ENCODE results near the gene SPATA20. TPM values are rescaled to one million over a fixed set of nuclear protein-coding genes. Genes with fewer than 3 reads are reported as not detected.

Gene SPATA20
- total and polyA plus RNA-seq, 7 experiments from 2014 or later: 3.7 to 19.4 (median 15.8) TPM

GRCh38 chr17:50587571-50587970, 40.6 kb downstream of the SPATA20 start:
- ChIA-PET CTCF (no interaction called here), POLR2A (no interaction called here)
- H3K36me3 ChIP-seq (ENCODE audit: control insufficient read depth in 2 of 3, insufficient read depth in 3 of 3, low read length in 3 of 3): no peaks in the 10 kb centered on the region
- no peaks in the 10 kb centered on the region for H3K9me3 ChIP-seq (ENCODE audit: control insufficient read depth in 2 of 3, low read length in 3 of 3)
- no peak for DNase-seq
- ATAC-seq: no peak
- Mint-ChIP-seq H3K9me3 (no peaks in the 10 kb centered on the region), H3K4me1 (no peaks in the 10 kb centered on the region), H3K36me3 (no peaks in the 10 kb centered on the region), H3K27ac (no peak overlapping the region), H3K27me3 (peaks cover 0 to 19% (median 8%) of the 10 kb centered on the region in 5 donors), H3K4me3 (no peak overlapping the region)
- H3K27me3 ChIP-seq (ENCODE audit: control insufficient read depth in 2 of 2, insufficient read depth in 2 of 2, low read length in 2 of 2): no peaks in the 10 kb centered on the region
- no peaks in the 10 kb centered on the region for H3K4me1 ChIP-seq (ENCODE audit: control insufficient read depth in 2 of 2, insufficient read depth in 2 of 2, low read length in 2 of 2)
- intact Hi-C loops (cut with micrococcal nuclease): no loop called here
- H3K27ac ChIP-seq (ENCODE audit: low read depth, low read length): no peak overlapping the region
- no peak overlapping the region for H3K4me3 ChIP-seq (ENCODE audit: low read length)

DNA sequence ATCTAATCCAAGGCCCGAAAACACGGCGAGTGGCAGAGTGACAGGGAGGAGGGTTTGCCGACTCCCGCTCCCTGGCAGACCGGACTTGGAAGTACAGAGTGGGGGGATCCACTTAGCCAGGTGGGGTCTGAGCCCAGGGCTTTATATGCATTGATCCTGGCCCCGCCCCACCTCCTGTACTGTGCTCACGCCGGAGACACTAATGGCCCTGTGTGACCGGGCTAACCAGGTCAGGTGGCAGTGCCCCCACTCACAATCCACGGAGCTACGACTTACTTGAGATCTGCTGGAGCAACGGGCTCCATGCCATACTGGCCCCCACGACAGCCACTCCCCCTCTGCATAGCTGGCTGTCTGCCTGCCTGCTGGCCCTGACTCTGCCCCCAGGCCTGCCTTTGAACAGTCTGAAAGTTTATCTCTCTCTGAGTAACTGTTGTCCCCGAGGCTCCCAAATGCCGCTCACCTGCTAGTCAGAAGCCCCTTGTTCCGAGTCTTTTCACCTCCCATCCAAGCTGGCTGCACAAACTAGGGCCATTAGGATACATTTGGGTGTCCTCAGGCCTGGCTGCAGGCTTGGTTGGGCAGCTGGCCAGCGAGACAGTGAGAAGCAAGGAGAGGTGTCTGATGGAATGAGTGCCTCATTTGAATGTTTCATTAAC, 41.5 kb downstream of the SPATA20 start:
- ChIA-PET CTCF (interaction anchor here (0.6 kb wide), 1 partner anchor 41 kb away, joined by 3 read pairs; no protein-coding TSS in a partner anchor), POLR2A (no interaction called here)
- Mint-ChIP-seq H3K27ac (no peak overlapping the region), H3K36me3 (no peaks in the 10 kb centered on the region), H3K4me3 (no peak overlapping the region), H3K27me3 (peaks cover 0 to 12% (median 8%) of the 10 kb centered on the region in 5 donors), H3K9me3 (no peaks in the 10 kb centered on the region), H3K4me1 (no peaks in the 10 kb centered on the region)
- Histone ChIP-seq H3K27ac (ENCODE audit: low read depth, low read length) (no peak overlapping the region), H3K36me3 (ENCODE audit: control insufficient read depth in 2 of 3, insufficient read depth in 3 of 3, low read length in 3 of 3) (no peaks in the 10 kb centered on the region), H3K4me3 (ENCODE audit: low read length) (no peak overlapping the region), H3K4me1 (ENCODE audit: control insufficient read depth in 2 of 2, insufficient read depth in 2 of 2, low read length in 2 of 2) (no peaks in the 10 kb centered on the region), H3K9me3 (ENCODE audit: control insufficient read depth in 2 of 3, low read length in 3 of 3) (no peaks in the 10 kb centered on the region), H3K27me3 (ENCODE audit: control insufficient read depth in 2 of 2, insufficient read depth in 2 of 2, low read length in 2 of 2) (no peaks in the 10 kb centered on the region)
- ATAC-seq (no peak), DNase-seq (no peak)
- intact Hi-C loops (cut with micrococcal nuclease): no loop called here

GRCh38 chr17:50589095-50589705, 42.2 kb downstream of the SPATA20 start:
- no peaks in the 10 kb centered on the region for H3K4me1 ChIP-seq (ENCODE audit: control insufficient read depth in 2 of 2, insufficient read depth in 2 of 2, low read length in 2 of 2)
- no peaks in the 10 kb centered on the region for H3K4me1 Mint-ChIP-seq
- no peak overlapping the region for H3K4me3 Mint-ChIP-seq
- H3K9me3 ChIP-seq (ENCODE audit: control insufficient read depth in 2 of 3, low read length in 3 of 3): no peaks in the 10 kb centered on the region
- H3K27me3 Mint-ChIP-seq: peaks cover 0 to 6% (median 1%) of the 10 kb centered on the region in 5 donors
- H3K27ac Mint-ChIP-seq: peak overlapping the region in 1 of 9 donors; percentile 39
- no peaks in the 10 kb centered on the region for H3K9me3 Mint-ChIP-seq
- POLR2A ChIA-PET: no interaction called here
- intact Hi-C loops (cut with micrococcal nuclease): no loop called here
- H3K36me3 ChIP-seq (ENCODE audit: control insufficient read depth in 2 of 3, insufficient read depth in 3 of 3, low read length in 3 of 3): no peaks in the 10 kb centered on the region
- no peak for ATAC-seq
- no peak for DNase-seq
- no peaks in the 10 kb centered on the region for H3K36me3 Mint-ChIP-seq
- no peak overlapping the region for H3K4me3 ChIP-seq (ENCODE audit: low read length)
- CTCF ChIA-PET: no interaction called here
- H3K27ac ChIP-seq (ENCODE audit: low read depth, low read length): no peak overlapping the region
- H3K27me3 ChIP-seq (ENCODE audit: control insufficient read depth in 2 of 2, insufficient read depth in 2 of 2, low read length in 2 of 2): no peaks in the 10 kb centered on the region

DNA sequence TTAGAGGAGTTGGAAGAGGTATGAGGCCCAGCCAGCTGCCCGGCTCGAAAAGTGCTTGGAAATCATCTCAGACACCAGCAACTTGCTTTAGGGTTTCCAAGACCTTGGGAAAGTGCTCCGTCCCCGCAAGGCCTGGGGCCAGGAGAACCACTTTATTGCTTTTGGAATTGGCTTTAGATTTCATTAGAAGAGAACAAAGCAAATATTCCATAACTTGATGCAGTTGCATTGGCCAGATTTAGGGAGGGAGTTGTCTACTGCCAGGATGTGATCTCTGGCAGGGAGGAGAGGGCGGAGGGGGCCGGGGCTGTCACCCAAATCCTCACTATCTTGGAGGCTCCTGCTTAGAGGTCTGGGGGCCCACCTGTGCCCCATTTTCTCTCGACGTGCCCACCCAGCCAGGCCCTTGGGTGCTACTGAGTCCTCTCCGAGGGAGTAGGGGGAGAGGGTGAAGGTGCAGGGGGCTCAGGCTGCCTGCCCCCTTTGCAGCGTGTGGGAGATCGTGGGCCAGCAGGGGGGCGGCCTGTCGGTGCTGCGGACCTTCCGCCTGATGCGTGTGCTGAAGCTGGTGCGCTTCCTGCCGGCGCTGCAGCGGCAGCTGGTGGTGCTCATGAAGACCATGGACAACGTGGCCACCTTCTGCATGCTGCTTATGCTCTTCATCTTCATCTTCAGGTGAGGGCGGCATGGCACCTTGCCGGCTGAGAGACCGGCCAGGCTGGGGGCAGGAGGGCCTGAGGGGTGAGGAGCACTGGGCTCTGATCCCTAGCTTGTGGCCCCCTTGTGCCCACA, 44.2 kb downstream of the SPATA20 start:
- no peaks in the 10 kb centered on the region for H3K9me3 Mint-ChIP-seq
- no peak overlapping the region for H3K27ac Mint-ChIP-seq
- H3K27me3 Mint-ChIP-seq: peaks cover 0 to 3% (median 0%) of the 10 kb centered on the region in 5 donors
- H3K27ac ChIP-seq (ENCODE audit: low read depth, low read length): no peak overlapping the region
- CTCF ChIA-PET: no interaction called here
- no peaks in the 10 kb centered on the region for H3K9me3 ChIP-seq (ENCODE audit: control insufficient read depth in 2 of 3, low read length in 3 of 3)
- H3K4me1 Mint-ChIP-seq: no peaks in the 10 kb centered on the region
- no peak overlapping the region for H3K4me3 ChIP-seq (ENCODE audit: low read length)
- no peaks in the 10 kb centered on the region for H3K36me3 Mint-ChIP-seq
- POLR2A ChIA-PET: no interaction called here
- DNase-seq (no peak), ATAC-seq (no peak)
- no peaks in the 10 kb centered on the region for H3K4me1 ChIP-seq (ENCODE audit: control insufficient read depth in 2 of 2, insufficient read depth in 2 of 2, low read length in 2 of 2)
- H3K4me3 Mint-ChIP-seq: no peak overlapping the region
- no peaks in the 10 kb centered on the region for H3K27me3 ChIP-seq (ENCODE audit: control insufficient read depth in 2 of 2, insufficient read depth in 2 of 2, low read length in 2 of 2)
- intact Hi-C loops (cut with micrococcal nuclease): no loop called here
- no peaks in the 10 kb centered on the region for H3K36me3 ChIP-seq (ENCODE audit: control insufficient read depth in 2 of 3, insufficient read depth in 3 of 3, low read length in 3 of 3)

DNA sequence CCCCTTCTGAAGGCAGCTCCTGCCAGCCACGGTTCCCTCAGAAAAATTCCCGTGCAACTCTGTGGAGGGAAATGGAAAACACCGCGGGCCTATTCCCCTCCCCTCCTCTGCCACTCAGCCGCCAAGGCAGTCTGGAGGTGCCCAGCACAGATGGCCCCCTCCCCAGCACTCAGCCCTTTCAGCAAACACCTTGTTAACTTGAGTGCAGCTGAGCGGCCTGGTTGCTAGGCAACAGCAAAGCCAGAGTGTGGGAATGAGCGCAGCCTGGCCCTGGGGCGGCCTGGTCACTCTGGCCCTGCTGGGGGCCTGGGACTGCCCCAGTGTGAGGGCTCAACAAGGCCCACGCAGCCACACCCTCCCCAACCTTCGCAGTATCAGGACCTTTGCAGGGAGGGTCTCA, 46.3 kb downstream of the SPATA20 start:
- intact Hi-C loops (cut with micrococcal nuclease): no loop called here

GRCh38 chr17:50594128-50594823, 47.3 kb downstream of the SPATA20 start:
- intact Hi-C loops (cut with micrococcal nuclease): no loop called here
- no peaks in the 10 kb centered on the region for H3K36me3 ChIP-seq (ENCODE audit: control insufficient read depth in 2 of 3, insufficient read depth in 3 of 3, low read length in 3 of 3)
- ChIA-PET POLR2A (no interaction called here), CTCF (no interaction called here)
- Mint-ChIP-seq H3K4me3 (no peak overlapping the region), H3K4me1 (no peaks in the 10 kb centered on the region), H3K36me3 (no peaks in the 10 kb centered on the region), H3K27me3 (peaks cover 0 to under 1% (median 0%) of the 10 kb centered on the region in 5 donors), H3K27ac (peak overlapping the region in 1 of 9 donors; percentile 18), H3K9me3 (no peaks in the 10 kb centered on the region)
- no peaks in the 10 kb centered on the region for H3K27me3 ChIP-seq (ENCODE audit: control insufficient read depth in 2 of 2, insufficient read depth in 2 of 2, low read length in 2 of 2)
- H3K4me3 ChIP-seq (ENCODE audit: low read length): no peak overlapping the region
- DNase-seq: no peak
- H3K9me3 ChIP-seq (ENCODE audit: control insufficient read depth in 2 of 3, low read length in 3 of 3): no peaks in the 10 kb centered on the region
- ATAC-seq: no peak
- H3K27ac ChIP-seq (ENCODE audit: low read depth, low read length): no peak overlapping the region
- H3K4me1 ChIP-seq (ENCODE audit: control insufficient read depth in 2 of 2, insufficient read depth in 2 of 2, low read length in 2 of 2): no peaks in the 10 kb centered on the region

More for the DNA sequence above, 46.3 kb downstream of the SPATA20 start:
- no peaks in the 10 kb centered on the region for H3K36me3 ChIP-seq (ENCODE audit: control insufficient read depth in 2 of 3, insufficient read depth in 3 of 3, low read length in 3 of 3)
- no peak overlapping the region for H3K27ac ChIP-seq (ENCODE audit: low read depth, low read length)
- DNase-seq (no peak), ATAC-seq (no peak)
- Mint-ChIP-seq H3K36me3 (no peaks in the 10 kb centered on the region), H3K27me3 (peaks cover 0 to 3% (median 0%) of the 10 kb centered on the region in 5 donors), H3K27ac (no peak overlapping the region), H3K9me3 (no peaks in the 10 kb centered on the region), H3K4me1 (no peaks in the 10 kb centered on the region), H3K4me3 (no peak overlapping the region)
- no peaks in the 10 kb centered on the region for H3K9me3 ChIP-seq (ENCODE audit: control insufficient read depth in 2 of 3, low read length in 3 of 3)
- no peaks in the 10 kb centered on the region for H3K27me3 ChIP-seq (ENCODE audit: control insufficient read depth in 2 of 2, insufficient read depth in 2 of 2, low read length in 2 of 2)
- no peak overlapping the region for H3K4me3 ChIP-seq (ENCODE audit: low read length)
- ChIA-PET POLR2A (no interaction called here), CTCF (no interaction called here)
- H3K4me1 ChIP-seq (ENCODE audit: control insufficient read depth in 2 of 2, insufficient read depth in 2 of 2, low read length in 2 of 2): no peaks in the 10 kb centered on the region
